Astrocyte (in vitro differentiated cells and primary cell): Measurements from ENCODE around the gene APOC3.

Experiments
- CTCF ChIP-seq: IDR thresholded peaks from 2 replicates; pipeline ENCODE4 v1.5.1; 2011; ENCODE audit warnings: low read depth, mild to moderate bottlenecking, inconsistent platforms, low read length, moderate library complexity; ENCODE audit not compliant: insufficient read depth
- EZH2 ChIP-seq: IDR thresholded peaks from 2 replicates; pipeline ENCODE4 v1.6.1; 2012; ENCODE audit warnings: mild to moderate bottlenecking, low read length, inconsistent platforms; ENCODE audit not compliant: insufficient read depth

- no peak for TF ChIP-seq CTCF
- no peak for TF ChIP-seq EZH2
Observed at GRCh38 chr11:116882386-116882785, 52.7 kb downstream of the APOC3 start.
